GM18907 (cell line): ENCODE data around the gene PRELP.

Experiments
- ATAC-seq: cut with Tn5 transposase; IDR thresholded peaks from one replicate; pipeline ENCODE4 v1.9.1; 2021; ENCODE audit warnings: mild to moderate bottlenecking, moderate library complexity; ENCODE audit not compliant: unreplicated experiment

The PRELP gene

DNA sequence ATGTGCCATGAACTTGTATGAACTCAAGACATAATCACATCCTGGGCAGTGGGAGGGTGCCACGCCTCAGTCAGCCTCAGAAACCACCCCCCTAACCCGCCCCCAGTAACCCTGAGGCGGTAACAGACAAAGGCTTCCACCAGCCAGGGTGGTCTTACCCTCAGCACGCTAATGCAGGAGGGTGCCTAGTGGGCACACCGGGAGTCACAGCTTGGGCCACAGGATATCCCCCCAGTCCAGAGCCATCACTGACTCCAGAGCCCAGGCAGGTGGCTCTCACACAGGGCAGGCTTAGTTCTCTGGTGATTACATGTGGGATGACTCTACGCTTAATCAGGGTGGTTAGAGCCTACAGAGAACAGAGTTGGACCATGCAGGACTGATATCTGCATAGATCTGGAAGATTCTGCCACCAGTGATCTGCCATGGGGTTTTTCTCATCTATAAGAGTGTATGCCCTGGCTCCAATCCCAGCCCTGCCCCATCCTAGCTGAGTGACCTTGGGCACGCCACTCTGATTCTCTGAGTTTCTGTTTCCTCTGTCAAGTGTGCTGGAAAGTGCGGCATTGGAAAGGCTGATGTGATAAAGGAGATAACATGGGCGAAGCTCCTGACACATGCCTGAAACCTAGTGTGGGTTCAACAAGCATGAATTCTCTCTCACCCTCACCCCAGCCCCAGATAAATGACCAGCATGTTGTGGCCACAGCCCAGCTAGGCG, 45.6 kb downstream of the PRELP start:
- ATAC-seq: no peak

DNA sequence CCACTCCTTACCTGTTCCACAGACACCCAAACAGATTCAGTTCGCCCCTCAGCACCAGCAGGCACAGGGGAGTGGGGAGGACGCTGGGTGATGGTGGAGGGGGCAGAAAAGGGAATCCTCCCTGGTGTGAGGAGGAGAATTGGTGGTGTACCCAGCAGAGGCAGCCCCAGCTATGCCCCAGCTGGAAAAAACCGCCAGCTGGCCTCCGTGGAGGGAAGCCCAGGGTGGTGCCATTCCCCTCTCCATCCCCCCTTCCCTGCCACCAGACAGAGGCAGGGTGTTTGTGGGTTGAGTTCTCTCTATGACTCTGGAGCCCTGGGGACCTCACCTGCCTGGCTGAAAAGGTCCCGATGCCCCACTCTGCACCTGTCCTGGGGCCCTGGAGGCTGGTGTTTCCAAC, 46.2 kb downstream of the PRELP start:
- ATAC-seq: no peak

DNA sequence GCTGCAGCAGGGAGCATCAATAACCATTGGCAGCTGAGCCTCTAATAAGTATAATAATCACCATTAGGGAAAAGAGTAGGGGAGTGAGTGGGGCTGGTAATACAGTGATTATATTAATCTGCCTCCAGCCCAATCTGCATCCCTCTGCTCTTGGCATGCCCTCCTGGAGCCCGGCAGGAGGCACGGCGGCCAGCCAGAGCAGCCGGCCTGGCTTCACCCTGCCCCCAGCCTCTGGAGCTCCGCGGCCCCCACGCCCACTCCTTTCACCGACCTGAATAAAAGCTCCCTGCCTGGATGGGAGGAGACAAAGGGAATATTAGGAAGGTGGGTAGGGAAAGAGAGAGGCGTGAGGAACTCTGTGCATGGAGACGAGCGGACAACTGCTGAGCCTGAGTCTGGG, 46.6 kb downstream of the PRELP start:
- ATAC-seq: no peak

DNA sequence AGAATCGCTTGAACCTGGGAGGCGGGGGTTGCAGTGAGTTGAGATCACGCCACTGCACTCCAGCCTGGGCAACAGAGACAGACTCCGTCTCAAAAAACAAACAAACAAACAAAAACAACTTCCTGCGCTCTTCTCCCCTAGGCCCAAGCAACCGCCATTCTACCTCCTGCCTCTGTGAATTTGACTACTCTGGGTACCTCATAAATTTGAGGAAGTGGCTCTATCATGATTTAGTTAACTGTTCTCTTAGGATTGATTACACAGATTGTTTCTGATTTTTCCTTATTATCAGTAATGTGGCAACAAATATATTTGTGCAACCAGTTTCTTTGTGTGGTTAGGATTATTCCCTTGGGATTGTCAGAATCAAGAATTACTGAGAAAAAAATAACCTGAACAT, 48.1 kb downstream of the PRELP start:
- ATAC-seq: no peak

DNA sequence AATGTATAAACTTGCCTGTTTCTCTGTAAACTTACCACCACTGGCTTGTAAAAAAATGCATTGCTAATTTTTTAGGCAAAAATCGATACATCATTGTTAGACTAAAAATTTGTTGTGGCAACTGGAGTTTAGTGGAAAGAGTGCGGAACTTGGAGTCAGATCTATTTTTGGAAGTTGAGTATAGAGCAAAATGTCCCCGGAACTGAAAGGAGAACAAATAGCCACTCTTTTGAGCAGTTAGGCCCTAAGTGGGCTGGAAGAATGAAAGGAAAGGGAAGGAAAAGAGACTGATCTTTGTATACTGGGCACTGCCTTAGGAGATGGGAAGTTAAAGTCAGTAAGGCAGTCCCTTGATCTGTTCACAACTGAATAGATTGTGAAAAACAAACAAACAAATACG, 48.5 kb downstream of the PRELP start:
- ATAC-seq: no peak

DNA sequence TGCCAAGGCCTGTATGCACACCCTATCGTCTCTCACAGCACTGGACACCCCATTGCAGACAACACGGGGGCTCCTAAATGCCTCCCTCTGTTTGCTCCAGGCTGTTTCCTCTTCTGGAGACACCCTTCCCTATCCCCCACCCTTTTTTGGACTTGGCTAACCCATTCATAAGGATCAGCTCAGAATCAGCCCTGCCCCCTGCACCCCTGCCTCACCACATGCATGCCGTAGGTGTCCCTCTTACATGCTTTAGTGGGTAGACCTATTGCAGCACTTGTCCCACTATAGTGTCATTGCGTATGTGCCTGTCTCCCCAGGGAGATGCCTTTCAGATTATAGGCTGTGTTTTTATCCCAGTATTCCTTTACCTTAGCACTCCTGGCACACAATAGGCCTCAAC, 49.2 kb downstream of the PRELP start:
- ATAC-seq: no peak

DNA sequence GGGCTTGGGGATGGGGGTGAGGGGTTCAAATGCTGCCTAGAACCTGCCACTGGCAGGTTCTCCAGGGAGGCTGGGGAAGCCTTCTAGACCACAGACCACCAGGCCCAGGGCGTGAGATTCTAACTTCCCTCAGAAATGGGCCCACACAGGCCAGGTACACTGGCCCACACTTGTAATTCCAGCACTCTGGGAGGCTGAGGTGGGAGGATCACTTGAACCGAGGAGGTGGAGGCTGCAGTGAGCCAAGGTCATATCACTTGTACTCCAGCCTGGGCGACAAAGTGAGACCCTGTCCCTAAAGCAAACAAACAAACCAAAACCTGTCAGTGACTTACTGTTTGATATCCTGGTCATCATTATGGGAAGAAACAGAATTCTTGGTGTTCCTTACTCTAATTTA, 50.1 kb downstream of the PRELP start:
- no peak for ATAC-seq

DNA sequence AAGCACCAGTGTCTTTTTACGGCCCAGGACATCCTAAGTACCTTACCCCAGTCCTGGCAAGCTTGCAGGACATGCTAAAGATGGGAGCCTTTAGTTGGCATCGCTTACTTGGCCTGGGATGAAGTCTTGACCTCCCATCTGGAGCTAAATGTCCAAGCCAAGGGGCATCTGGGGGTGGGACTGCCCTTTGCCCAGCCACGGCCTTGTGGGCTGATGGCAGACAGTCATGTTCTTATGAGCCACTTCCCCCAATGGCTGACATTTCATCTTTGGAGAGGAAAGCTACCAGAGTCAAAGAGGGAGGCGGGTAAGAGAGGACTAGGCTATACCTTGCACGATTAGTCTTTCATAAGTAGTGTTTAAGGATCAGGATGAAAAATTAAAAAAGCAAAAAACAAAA, 50.5 kb downstream of the PRELP start:
- ATAC-seq: no peak

DNA sequence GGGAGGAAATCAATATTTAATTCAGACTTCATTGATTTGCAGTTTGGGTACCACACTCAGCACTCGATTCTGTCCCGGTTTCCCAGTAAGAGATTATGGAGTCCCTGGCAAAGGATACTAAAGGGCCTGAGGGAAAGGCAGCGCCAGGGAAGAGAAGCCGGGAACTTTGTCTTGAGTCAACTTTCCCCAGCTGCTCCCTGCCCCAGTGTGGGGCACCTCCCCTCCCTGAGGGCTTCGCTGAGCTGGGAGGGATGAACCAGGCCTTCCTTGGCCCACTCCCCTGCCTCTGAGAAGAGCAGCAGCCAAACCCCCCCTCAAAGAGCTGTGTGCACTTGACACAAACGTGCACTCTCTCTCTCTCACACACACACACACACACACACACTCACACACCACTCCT, 51.0 kb downstream of the PRELP start:
- ATAC-seq: no peak

DNA sequence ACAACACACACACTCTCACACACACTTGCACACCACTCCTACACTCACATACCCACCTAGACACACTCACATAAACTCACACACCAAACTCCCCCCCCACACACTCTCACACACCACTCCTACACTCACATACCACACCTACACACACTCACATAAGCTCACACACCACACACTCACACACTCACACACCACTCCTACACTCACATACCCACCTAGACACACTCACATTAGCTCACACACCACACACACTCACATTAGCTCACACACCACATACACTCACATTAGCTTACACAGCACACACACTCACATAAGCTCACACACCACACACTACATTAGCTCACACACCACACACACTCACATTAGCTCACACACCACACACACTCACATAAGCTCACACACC, 51.4 kb downstream of the PRELP start:
- ATAC-seq: no peak

DNA sequence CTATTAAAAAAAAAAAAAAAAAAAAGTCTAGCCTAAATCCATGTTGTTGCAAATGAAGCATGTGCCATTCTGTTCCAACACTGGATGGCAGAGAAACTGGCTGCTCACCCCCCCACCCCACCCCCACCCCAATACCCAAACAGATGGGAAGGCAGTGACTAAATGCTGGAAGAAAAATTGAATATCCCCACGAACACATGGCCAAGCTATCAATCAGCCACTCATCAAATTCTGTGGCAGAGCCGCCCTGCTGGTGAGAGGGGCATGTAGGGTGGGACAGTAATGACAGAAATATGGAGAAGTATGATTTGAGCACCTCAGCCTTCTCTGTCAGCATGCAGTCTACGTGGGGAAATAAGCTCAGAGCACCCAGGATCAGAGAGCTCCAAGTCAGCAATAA, 52.5 kb downstream of the PRELP start:
- ATAC-seq: no peak

DNA sequence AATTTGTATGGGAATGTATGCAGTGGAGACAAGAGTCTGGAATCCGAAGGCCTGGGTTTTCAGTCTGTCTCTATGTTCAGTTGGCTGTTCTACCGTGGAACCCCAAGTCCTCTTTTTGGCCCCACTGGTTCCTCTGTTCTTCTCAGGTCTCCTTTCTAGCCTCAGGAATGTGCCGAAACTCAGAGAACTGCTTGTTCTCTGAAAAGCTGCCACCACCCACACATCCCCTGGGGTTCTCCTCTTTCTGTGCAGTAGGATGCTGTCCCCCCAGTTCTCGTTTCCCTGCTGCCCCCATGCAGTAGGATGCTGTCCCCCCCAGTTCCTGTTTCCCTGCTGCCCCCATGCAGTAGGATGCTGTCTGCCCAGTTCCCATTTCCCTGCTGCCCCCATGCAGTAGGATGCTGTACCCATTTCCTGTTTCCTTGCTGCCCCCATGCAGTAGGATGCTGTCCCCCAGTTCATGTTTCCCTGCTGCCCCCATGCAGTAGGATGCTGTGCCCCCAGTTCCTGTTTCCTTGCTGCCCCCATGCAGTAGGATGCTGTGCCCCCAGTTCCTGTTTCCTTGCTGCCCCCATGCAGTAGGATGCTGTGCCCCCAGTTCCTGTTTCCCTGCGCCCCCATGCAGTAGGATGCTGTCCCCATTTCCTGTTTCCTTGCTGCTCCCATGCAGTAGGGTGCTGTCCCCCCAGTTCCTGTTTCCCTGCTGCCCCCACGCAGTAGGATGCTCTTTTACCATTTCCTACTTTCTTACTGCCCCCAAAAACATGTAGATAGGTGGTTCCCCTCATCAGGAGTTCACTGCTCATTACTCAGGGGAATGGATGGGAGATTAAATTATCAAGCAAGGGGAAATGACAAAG, 53.6 kb downstream of the PRELP start:
- no peak for ATAC-seq

DNA sequence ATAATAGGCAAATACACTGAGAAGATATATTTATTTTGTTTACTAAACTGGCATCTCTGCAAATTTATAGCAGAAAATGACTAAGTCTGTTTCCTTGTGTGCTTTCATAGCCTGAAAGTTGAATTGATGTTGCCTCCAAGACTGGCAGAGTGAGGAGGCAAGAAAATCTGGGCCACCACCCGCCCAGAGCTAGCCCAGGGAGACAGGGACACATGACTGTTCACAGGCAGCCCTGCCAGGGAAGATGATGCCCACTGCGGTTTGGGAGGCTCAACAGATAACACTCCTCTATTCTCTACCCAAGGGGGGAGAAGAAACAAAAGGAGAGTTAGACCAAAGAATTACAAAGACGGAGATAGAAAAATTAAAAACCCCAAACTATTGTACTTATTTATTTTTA, 55.5 kb downstream of the PRELP start:
- ATAC-seq: no peak

DNA sequence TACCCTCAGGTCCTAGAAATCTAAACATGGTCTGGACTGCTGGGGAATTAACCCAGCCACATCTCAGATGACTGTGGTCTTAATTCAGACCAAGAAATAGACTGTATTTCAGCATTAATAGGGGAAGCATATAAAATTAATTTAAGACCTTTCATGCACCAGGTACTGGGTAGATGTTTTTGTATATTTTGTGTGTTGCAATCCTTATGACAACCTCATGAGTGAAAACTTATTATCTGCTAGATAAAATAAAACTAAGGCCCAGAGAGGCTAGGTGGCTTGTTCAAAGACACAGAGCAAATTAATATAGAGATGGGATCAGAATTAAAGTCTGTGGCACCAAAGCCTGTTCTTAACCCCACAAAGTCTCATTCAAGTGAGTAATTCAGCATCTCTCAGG, 58.4 kb downstream of the PRELP start:
- no peak for ATAC-seq

DNA sequence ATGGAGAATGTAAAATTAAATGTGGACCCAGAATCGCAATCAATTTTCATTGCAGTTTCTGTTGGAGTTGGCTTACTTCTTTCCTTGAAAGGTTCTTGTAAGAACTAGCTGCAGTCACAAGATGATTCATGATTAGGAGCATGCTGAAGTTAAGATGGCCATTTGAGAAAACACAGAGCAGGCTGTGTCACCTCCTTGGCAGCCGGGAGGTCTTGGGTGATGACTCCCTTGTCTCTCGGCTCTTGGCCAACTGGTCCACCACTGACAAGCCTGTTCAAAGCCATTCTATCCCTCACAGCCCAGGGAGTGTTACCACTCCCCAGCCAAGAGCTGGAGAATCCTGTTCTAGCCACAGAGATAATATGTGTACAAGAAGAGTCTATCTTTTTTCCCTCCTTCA, 58.9 kb downstream of the PRELP start:
- no peak for ATAC-seq

DNA sequence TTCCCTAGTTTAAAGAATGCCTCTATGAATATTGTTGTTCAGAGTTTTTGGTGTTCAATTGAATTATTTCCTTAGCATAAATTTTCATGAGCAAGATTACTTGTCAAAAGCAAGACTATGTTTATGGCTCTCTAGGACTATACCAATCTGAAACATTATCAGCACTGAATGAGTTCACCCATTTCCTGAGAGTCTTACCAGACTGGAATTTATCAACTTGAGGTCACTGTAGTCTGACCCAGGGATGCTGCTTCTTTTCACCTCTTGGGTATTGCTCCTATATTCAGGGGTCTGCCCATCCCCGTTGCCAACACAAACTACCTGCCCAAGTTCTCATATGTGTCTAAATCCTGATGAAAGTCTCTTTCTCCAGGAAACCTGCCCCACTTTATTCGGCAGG, 61.0 kb downstream of the PRELP start:
- ATAC-seq: no peak

DNA sequence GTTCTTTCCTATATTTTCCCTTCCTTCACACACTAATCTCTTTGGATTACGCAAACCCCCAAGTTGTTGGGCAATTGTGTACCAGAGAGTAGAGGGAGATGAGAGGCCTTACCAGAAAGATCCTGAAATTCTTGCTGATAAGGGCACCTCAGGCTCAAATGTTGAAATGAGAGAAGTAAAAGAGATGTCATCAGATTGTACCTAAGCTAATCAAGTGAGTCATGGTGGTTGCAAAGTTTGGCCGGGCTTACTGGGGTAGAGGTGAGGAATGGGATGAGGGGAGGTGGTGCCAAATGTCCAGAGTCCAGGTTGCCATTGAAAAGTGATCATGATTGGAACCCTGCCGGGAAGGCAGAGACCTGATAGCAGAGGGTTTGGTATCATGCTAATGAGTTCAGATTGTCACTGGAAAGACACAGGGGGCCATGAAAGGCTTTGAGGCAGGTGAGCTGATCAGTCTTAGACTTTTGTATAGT, 61.4 kb downstream of the PRELP start:
- no peak for ATAC-seq

DNA sequence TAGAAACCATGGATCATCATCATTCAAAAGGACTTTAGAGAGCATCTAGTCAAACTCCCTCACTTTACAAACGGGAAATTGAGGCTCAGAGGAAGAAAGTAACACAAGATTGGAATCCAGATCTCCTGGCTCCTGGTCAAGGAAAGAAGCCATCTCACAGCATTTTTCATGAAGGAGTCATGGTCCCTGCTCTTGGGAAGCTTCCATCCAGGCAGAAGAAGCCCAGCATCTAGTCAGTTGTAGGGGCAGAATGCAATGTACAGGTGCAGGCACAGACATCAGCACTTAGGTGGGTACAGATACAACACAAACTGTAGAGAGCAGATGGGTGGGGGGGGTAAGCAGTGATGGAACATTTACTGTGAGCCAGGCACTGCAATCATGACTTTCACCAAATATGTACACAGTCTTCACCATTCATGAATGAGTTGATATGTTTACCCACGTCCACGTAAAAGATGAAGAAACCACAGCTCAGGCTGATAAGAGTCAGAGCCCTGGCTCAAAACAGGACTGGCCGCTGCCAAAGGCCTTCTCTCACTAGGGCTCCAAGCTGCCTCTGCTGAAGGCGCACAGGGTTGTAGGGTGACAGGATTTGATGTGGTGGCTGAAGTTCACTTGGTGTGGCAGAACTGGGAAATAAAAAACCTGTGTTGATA, 62.3 kb downstream of the PRELP start:
- no peak for ATAC-seq

DNA sequence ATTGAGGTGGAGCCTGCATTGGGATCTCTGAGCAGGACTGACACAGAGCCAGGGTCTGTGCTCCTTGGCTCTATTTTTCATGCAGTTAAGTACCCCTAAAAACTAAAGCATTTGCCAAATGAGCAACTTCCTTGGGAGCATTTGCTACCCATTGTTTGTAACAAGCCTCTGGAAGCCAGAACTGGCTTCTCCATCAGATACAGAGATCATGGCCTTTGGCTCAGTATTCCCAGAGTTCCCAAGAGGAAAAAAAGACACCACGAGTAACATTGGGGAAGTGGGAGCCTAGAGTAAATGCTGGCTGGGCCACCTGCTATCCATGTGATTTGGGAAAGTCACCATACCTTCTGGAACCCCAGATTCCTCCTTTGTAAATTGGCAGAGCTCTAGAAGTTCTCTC, 63.1 kb downstream of the PRELP start:
- no peak for ATAC-seq

DNA sequence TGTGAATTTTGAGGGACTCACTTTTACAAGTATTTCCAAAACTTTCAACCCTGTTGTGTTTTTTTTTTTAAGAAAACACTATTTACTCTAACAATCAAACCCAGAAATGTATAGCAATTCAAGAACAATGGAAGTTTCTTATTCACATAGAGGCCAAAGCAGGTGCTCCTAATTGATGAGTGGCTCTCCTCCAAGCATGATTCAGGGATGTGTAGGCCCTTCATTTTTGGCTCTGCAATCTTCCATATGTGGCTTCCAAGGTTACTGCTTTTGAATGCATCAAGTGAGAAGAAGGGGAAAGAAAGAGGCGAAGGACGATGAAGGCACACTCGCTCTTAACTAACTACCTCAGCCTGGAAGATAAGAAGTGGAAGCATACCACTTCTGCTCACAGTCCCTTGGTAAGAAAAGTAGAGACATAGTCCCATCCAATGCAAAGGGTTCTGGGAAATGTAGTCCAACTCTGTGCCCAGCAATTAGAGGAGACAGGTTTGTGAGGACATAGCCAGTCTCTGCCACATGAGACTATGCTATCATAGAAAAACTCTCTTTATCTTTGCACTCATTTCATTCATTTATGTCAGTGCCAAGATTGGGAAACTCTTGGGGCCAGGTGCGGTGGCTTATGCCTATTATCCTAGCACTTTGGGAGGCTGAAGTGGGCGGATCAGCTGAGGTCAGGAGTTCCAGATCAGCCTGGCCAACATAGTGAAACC, 64.4 kb downstream of the PRELP start:
- ATAC-seq: no peak
